DMS114 treated with DMSO at 0.1 percent for 48 hours (cell line): ENCODE data around the gene ACTL7B.
"Not testable (repeated sequence)": the region's sequence is repeated elsewhere in the genome, so short reads cannot be mapped to it uniquely, and the experiment has no call there.

Source experiments
- DNase-seq: peaks from one replicate; lab custom pipeline; 2025; ENCODE audit not compliant: unreplicated experiment; lab: John Stamatoyannopoulos, UW

The ACTL7B gene

DNA sequence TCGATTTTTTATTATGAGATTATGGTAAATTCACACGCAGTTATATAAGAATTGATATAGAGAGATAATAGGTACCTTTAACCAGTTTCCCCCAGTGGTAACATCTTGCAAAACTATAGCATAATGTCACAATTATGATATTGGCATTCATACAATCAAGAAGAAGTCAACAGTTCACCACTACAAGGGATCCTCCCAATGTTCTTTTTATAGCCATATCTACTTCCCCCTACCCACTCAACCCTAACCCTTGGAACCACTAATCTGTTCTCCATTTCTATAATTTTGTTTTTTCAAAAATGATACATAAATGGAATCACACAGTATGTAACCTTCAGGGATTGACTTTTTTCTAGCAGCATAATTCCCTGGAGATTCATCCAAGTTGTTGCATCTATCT, 9.8 kb downstream of the ACTL7B start:
- DNase-seq = no peak

GRCh38 chr9:108845507-108845906, 10.3 kb downstream of the ACTL7B start:
- no peak for DNase-seq

DNA sequence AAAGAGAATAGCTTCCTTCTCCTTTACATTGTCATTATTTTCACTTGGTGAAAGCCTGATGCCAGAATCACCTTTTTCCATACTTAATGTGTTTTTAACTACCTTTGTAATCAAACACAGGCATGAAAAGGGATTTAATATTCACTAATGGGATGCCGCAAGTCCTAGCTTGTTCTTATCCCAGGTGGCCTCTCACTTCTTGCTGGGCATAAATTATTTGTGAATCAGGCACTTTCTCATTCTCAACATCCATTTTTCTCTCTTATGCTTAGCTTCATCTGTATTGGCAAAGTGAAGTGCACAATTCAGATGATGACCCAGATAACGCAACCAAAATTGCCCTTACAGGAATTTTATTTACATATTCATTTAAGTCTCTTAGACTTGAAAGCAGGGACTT, 10.9 kb downstream of the ACTL7B start:
- DNase-seq = no peak

- DNase-seq = no peak
Measured at GRCh38 chr9:108844391-108844790, 11.4 kb downstream of the ACTL7B start.

DNA sequence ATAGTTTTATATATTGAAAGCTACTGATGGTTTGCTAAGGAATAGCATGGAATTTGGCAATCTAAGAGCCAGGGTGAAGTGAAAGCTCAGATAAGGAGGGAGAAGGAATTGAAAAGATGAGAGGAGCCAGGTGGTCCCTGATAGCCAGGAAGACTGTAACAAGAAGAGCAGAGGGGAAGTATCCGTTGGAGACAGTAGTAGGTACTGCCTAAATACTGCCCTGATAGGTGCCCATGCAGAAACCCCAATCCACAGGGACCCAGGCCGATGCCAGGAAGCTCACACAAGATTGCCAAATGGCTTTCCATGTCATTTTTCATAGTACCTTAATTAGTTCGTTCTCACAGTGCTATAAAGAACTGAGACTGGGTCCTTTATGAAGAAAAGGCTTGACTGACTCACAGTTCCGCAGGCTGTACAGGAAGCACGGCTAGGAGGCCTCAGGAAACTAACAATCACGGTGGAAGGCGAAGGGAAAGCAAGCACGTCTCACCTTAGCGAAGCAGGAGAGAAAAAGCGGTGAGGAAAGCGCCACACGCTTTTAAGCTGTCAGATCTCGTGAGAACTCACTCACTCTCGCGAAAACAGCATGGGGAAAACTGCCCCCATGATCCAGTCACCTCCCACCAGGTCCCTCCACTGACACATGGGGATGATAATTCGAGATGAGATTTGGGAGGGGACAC, 13.0 kb downstream of the ACTL7B start:
- no peak for DNase-seq

- not testable (repeated sequence) for DNase-seq
Measured at GRCh38 chr9:108839561-108839960, 16.2 kb downstream of the ACTL7B start.

GRCh38 chr9:108838017-108838416, 17.8 kb downstream of the ACTL7B start:
- no peak for DNase-seq

GRCh38 chr9:108837530-108837929, 18.3 kb downstream of the ACTL7B start:
- DNase-seq = no peak

DNA sequence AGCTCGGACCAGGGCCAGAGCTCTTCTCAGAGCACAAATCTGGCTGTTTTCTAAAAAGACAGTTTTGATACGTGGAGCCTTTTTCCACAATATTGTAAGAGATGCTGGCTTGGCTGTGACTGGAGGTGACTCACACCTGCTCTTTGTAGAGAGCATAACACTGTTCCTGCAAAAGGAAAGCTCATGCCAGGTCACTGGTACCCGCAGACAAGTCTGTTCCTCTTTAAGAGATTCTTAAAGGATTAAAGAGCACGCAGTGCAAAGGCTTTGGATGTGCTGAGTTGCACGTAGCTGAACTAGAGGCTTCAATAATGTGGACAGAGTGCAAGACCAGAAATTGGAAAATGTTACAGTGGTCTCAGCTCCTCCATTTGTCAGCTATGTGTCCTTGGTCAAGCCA, 19.0 kb downstream of the ACTL7B start:
- no peak for DNase-seq

GRCh38 chr9:108836319-108836718, 19.5 kb downstream of the ACTL7B start:
- no peak for DNase-seq

- no peak for DNase-seq
Measured at GRCh38 chr9:108835831-108836230, 20.0 kb downstream of the ACTL7B start.

- no peak for DNase-seq
Measured at GRCh38 chr9:108834959-108835665, 20.7 kb downstream of the ACTL7B start.

- no peak for DNase-seq
Measured at GRCh38 chr9:108832179-108832500, 23.6 kb downstream of the ACTL7B start.

DNA sequence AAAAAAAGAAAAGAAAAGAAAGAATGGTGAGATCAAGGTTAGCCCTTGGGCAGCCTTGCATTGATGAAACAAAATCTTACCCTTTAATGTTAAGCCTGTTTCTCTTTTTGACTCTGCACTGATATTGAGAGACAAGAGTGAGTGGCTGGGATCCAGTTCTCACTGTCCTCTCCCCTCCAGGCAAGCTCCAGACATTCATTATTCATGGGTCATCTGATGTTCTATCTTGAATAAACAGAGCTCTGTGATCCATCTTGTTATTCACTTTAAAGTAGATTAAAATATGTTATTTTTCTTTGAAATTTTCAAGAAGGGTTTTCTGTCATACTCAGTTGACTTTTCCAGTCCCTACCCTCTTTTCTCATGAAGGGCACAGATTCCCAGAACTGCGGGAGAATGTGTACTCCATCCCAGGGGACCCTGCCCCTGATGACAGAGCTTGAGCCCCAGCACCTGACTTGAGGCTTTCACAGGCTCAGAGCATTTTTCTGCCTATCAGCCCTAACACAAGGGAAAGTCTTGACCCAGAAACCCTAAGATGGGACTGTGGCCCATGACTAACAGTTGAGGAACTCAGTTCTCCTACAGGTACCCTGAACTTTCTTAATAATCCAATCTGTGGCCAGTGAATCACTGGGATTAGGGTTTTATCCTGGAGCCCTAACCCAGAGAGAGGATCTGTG, 24.1 kb downstream of the ACTL7B start:
- no peak for DNase-seq

DNA sequence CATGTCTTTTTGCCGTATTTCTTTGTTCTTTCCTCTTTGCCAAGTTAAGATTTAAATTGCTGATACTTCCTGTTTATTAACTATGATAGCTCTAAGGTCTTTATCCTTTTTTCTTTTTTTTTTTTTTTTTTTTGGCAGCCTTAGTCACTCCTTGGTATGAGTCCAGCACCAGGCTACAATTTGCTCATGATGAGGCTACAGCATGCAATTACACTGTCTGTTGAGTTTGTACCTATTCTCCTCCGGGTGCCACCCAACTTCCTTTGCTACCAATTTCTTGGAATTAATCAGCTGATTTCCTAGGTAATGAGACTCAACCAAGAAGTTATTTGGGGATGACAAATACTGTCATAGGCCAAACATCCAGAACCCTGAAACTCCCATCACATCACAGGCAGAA, 25.5 kb downstream of the ACTL7B start:
- no peak for DNase-seq

- DNase-seq = no peak
Measured at GRCh38 chr9:108823829-108824228, 32.0 kb downstream of the ACTL7B start.

- DNase-seq = no peak
Measured at GRCh38 chr9:108816037-108816436, 39.7 kb downstream of the ACTL7B start.

GRCh38 chr9:108815156-108815555, 40.6 kb downstream of the ACTL7B start:
- no peak for DNase-seq

DNA sequence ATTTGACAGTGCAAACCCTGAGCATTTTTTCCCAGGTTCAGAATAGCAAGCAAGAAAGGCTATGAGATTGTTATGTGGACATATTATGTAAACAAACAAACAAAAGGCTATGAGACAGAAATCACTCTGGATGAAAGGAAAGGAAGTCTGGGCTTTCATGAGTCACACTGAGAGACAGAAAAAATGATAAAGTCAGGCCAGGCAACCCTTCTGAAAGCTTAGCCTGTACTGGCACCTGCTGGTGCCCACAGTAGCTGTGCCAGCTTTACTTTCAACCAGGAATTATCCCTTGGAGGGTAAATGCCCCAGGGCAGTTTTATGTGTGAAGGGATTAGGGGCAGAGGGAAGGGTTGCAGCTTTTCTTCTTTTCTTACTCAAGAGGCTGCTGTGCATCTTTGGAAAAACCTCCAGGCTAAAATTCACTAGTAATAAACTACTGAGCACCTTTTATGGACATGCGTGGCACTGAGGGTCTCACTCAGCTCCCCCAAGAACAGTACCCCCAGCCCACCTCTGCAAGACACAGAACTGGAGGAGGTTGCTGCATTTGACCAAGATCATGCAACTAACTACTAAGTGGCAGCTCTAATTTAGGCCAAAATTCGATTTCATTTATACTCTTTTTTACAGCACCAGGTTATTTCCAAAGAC, 41.7 kb downstream of the ACTL7B start:
- DNase-seq = no peak

DNA sequence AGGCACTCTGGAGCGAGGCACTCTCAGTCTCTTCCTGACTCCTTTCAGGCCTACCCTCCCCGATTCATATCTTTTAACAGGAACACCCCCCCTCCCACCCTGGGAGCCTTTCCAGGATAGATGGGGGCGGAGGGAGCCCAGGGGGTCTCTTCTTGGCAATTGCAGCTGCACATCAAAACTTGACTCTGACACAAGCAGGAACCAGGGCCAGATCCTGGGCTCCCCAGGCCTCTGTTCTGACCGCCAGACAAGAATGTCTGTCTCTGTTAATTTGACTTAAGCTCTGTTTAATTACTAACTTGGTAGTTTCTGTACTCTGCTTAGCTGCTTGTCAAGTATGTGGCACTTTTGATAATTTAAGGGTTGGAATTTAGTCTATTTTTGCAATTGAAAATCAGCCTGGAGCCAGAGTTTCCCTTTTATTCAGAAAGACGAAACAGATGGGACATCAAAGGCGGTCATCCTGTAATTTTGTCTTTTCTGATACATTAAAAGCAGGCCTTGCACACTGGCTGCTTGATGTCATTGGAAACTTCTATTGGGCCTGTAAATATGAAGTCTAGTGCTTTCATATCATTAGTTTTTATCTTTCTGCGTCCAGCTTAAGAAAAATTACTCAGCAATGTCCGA, 43.3 kb downstream of the ACTL7B start:
- DNase-seq = no peak

DNA sequence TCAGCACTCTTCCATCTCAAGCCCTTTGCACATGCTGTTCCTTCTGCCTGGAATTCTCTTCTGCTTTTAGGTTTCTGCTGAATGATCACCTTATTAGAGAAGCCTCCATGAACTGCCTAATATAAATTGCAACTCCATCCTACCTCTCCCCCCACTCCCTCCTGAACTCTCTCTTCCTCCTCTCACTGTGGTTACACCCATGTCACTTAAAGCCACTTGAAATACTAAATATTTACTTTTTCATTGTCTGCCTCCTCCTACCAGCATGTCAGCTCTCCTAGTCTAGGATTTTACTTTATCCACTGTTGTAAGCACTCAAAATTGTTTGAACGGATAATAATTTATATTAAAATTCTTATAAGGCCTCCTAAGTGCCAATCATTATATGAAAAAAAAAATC, 43.8 kb downstream of the ACTL7B start:
- no peak for DNase-seq
